Smooth muscle cell (in vitro differentiated cells): ENCODE results near the gene HES3. TPM values are rescaled to one million over a fixed set of nuclear protein-coding genes. Genes with fewer than 3 reads are reported as not detected.
A peak's percentile ranks its signal among the peaks of the same experiment; 100 is the strongest.

ENCODE experiments used
- DNase-seq: peaks from one replicate; lab custom pipeline; 2025; ENCODE audit not compliant: unreplicated experiment; lab: John Stamatoyannopoulos, UW
- H2AFZ ChIP-seq: fragments of 200-600 bp; sonication (generic); 2 replicates; pipeline ENCODE4 v1.6.0; 2016; ENCODE audit warnings: antibody characterized with exemption, low read depth, mild to moderate bottlenecking
- H3F3A ChIP-seq: fragments of 200-600 bp; sonication (generic); 2 replicates; pipeline ENCODE4 v1.6.0; 2017; ENCODE audit warnings: antibody characterized with exemption, low read depth
- H3K27ac ChIP-seq: fragments of 200-600 bp; sonication (generic); 2 replicates; pipeline ENCODE4 v1.5.1; 2016; ENCODE audit warnings: low read depth, mild to moderate bottlenecking
- H3K27me3 ChIP-seq: fragments of 200-600 bp; sonication (generic); 2 replicates; pipeline ENCODE4 v1.6.1; 2016; ENCODE audit warnings: low read depth, mild to moderate bottlenecking
- H3K36me3 ChIP-seq: fragments of 200-600 bp; sonication (generic); 2 replicates; pipeline ENCODE4 v1.5.1; 2016; ENCODE audit warnings: low read depth
- H3K4me1 ChIP-seq: fragments of 200-600 bp; sonication (generic); 2 replicates; pipeline ENCODE4 v1.5.1; 2016; ENCODE audit warnings: low read depth
- H3K4me2 ChIP-seq: fragments of 200-600 bp; sonication (generic); 2 replicates; pipeline ENCODE4 v1.6.0; 2016; ENCODE audit warnings: mild to moderate bottlenecking
- H3K4me3 ChIP-seq: fragments of 200-600 bp; sonication (generic); 2 replicates; pipeline ENCODE4 v1.5.1; 2016; ENCODE audit warnings: mild to moderate bottlenecking
- H3K79me2 ChIP-seq: fragments of 200-600 bp; sonication (generic); 2 replicates; pipeline ENCODE4 v1.6.0; 2016; ENCODE audit warnings: low read depth, mild to moderate bottlenecking
- H3K9ac ChIP-seq: fragments of 200-600 bp; sonication (generic); 2 replicates; pipeline ENCODE4 v1.6.0; 2016; ENCODE audit warnings: low read depth
- H3K9me3 ChIP-seq: fragments of 200-600 bp; sonication (generic); replicated peaks from 2 replicates; pipeline ENCODE4 v1.5.1; 2016; ENCODE audit warnings: low read depth
- H4K20me1 ChIP-seq: fragments of 200-600 bp; sonication (generic); 2 replicates; pipeline ENCODE4 v1.6.0; 2016; ENCODE audit warnings: low read depth
- CTCF ChIP-seq: fragments of 200-600 bp; sonication (generic); IDR thresholded peaks from 2 replicates; pipeline ENCODE4 v1.5.1; 2017; ENCODE audit warnings: borderline replicate concordance, mild to moderate bottlenecking, antibody characterized with exemption; ENCODE audit not compliant: insufficient read depth, poor library complexity, severe bottlenecking
- WGBS: methylation state at CpG from one replicate; pipeline ENCODE4 v1.1.7; 2016; ENCODE audit warnings: low lambda C conversion rate; 5-methylcytosine and 5-hydroxymethylcytosine counted together
- polyA plus RNA-seq: library from polyadenylated mRNA; unstranded; fragments of >200 nt; fragmentation: Nextera tagmentation; extraction: Ambion mirVana; gene quantifications from 2 replicates; pipeline ENCODE4 v1.2.1, GENCODE V29; 2016
- total RNA-seq: library from RNA; depleted of rRNA; stranded (reverse); fragments of >200 nt; gene quantifications from 2 replicates; pipeline ENCODE4 v1.2.3, GENCODE V29; 2014

HES3 gene
- total and polyA plus RNA-seq, 2 experiments from 2014 or later: not detected

- peaks cover 9% of the 10 kb centered on the region for H3K79me2 ChIP-seq
- 29% methylated on average over 7 of the region's 7 CpGs for WGBS
- DNase-seq: no peak
Measured at GRCh38 chr1:6239213-6239752, 4.7 kb upstream of the HES3 start.

GRCh38 chr1:6239950-6240768 is 3.8 kb upstream of the HES3 start:
- H3K27ac ChIP-seq: no peak overlapping the region
- WGBS: 34% methylated on average over 17 of the region's 17 CpGs
- DNase-seq: no peak
- H3K4me3 ChIP-seq: no peak overlapping the region
- H3K4me2 ChIP-seq: no peak overlapping the region
- H3K27me3 ChIP-seq: peaks cover 70% of the 10 kb centered on the region
- no peak overlapping the region for H2AFZ ChIP-seq
- H3K9ac ChIP-seq: no peak overlapping the region
- H3K9me3 ChIP-seq: no peaks in the 10 kb centered on the region
- no peaks in the 10 kb centered on the region for H3F3A ChIP-seq
- peaks cover 2% of the 10 kb centered on the region for H3K79me2 ChIP-seq
- H3K36me3 ChIP-seq: no peaks in the 10 kb centered on the region
- no peak for TF ChIP-seq CTCF
- peaks cover 23% of the 10 kb centered on the region for H3K4me1 ChIP-seq
- H4K20me1 ChIP-seq: no peaks in the 10 kb centered on the region

More at GRCh38 chr1:6239213-6239752, 4.7 kb upstream of the HES3 start:
- Histone ChIP-seq H3F3A (no peaks in the 10 kb centered on the region), H3K4me1 (peaks cover 27% of the 10 kb centered on the region), H3K36me3 (no peaks in the 10 kb centered on the region), H4K20me1 (peaks cover 6% of the 10 kb centered on the region), H3K27ac (no peak overlapping the region), H3K9me3 (no peaks in the 10 kb centered on the region), H3K4me2 (no peak overlapping the region), H3K9ac (no peak overlapping the region), H3K27me3 (peaks cover 61% of the 10 kb centered on the region), H2AFZ (no peak overlapping the region), H3K4me3 (no peak overlapping the region)
- TF ChIP-seq CTCF: no peak

- TF ChIP-seq CTCF: no peak
- Histone ChIP-seq H3F3A (no peaks in the 10 kb centered on the region), H3K4me1 (peaks cover 23% of the 10 kb centered on the region), H3K27ac (no peak overlapping the region), H3K36me3 (no peaks in the 10 kb centered on the region), H3K4me3 (no peak overlapping the region), H3K9me3 (no peaks in the 10 kb centered on the region), H3K79me2 (no peaks in the 10 kb centered on the region), H3K27me3 (peaks cover 81% of the 10 kb centered on the region), H2AFZ (no peak overlapping the region), H3K4me2 (peak overlapping the region; percentile 76), H3K9ac (no peak overlapping the region), H4K20me1 (peaks cover 8% of the 10 kb centered on the region)
- DNase-seq: no peak
- WGBS: 21% methylated on average over 33 of the region's 33 CpGs
Measured at GRCh38 chr1:6241107-6241886, 2.7 kb upstream of the HES3 start.
